Measurements from ENCODE around the gene NSUN6.
"Not testable (repeated sequence)": the region's sequence is repeated elsewhere in the genome, so short reads cannot be mapped to it uniquely, and the experiment has no call there.

Gene NSUN6

GRCh38 chr10:18635995-18636394 is 15.4 kb downstream of the NSUN6 start:
- H3K36me3 ChIP-seq (ENCODE audit: insufficient read depth, low read length): peaks cover 7% of the 10 kb centered on the region; the same call in 1 of the 2 replicates
- H3K4me1 ChIP-seq (ENCODE audit: insufficient read depth, low read length): no peaks in the 10 kb centered on the region
- H3K9me3 ChIP-seq (ENCODE audit: insufficient read depth, low read depth, low read length): no peaks in the 10 kb centered on the region
- no peak overlapping the region for H3K27ac ChIP-seq (ENCODE audit: low read depth, low read length)
- H3K27me3 ChIP-seq (ENCODE audit: insufficient read depth, low read length): no peaks in the 10 kb centered on the region
- H3K4me3 ChIP-seq (ENCODE audit: low read length): no peak overlapping the region
- 100% methylated on average over 2 of the region's 4 CpGs for WGBS
- no peak overlapping the region for H3K9ac ChIP-seq (ENCODE audit: low read depth, low read length)

- not testable (repeated sequence) for H3K9ac ChIP-seq (ENCODE audit: low read depth, low read length); H3K9me3 ChIP-seq (ENCODE audit: insufficient read depth, low read depth, low read length); H3K27me3 ChIP-seq (ENCODE audit: insufficient read depth, low read length); H3K4me1 ChIP-seq (ENCODE audit: insufficient read depth, low read length); H3K4me3 ChIP-seq (ENCODE audit: low read length); H3K36me3 ChIP-seq (ENCODE audit: insufficient read depth, low read length); H3K27ac ChIP-seq (ENCODE audit: low read depth, low read length)
- 90% methylated on average over 1 of the region's 3 CpGs for WGBS
Observed at GRCh38 chr10:18632500-18632899, 18.9 kb downstream of the NSUN6 start.

GRCh38 chr10:18627452-18628018 is 23.9 kb downstream of the NSUN6 start:
- H3K27me3 ChIP-seq (ENCODE audit: insufficient read depth, low read length); H3K36me3 ChIP-seq (ENCODE audit: insufficient read depth, low read length); H3K4me1 ChIP-seq (ENCODE audit: insufficient read depth, low read length); H3K9me3 ChIP-seq (ENCODE audit: insufficient read depth, low read depth, low read length): not testable (repeated sequence)
- peak overlapping the region; percentile 77; the same call in 1 of the 2 replicates for H3K27ac ChIP-seq (ENCODE audit: low read depth, low read length)
- WGBS: 2% methylated on average over 25 of the region's 25 CpGs
- H3K4me3 ChIP-seq (ENCODE audit: low read length): peak overlapping the region; percentile 74
- peak overlapping the region; percentile 95 for H3K9ac ChIP-seq (ENCODE audit: low read depth, low read length)

- Histone ChIP-seq H3K9ac (ENCODE audit: low read depth, low read length) (no peak overlapping the region), H3K36me3 (ENCODE audit: insufficient read depth, low read length) (peaks cover 9% of the 10 kb centered on the region), H3K27ac (ENCODE audit: low read depth, low read length) (no peak overlapping the region), H3K4me1 (ENCODE audit: insufficient read depth, low read length) (peaks cover 7% of the 10 kb centered on the region), H3K9me3 (ENCODE audit: insufficient read depth, low read depth, low read length) (no peaks in the 10 kb centered on the region), H3K27me3 (ENCODE audit: insufficient read depth, low read length) (no peaks in the 10 kb centered on the region), H3K4me3 (ENCODE audit: low read length) (no peak overlapping the region)
- WGBS: 96% methylated on average over 5 of the region's 5 CpGs
Observed at GRCh38 chr10:18625886-18626285, 25.5 kb downstream of the NSUN6 start.

- not testable (repeated sequence) for H3K4me3 ChIP-seq (ENCODE audit: low read length); H3K4me1 ChIP-seq (ENCODE audit: insufficient read depth, low read length); H3K27me3 ChIP-seq (ENCODE audit: insufficient read depth, low read length); H3K9ac ChIP-seq (ENCODE audit: low read depth, low read length); H3K9me3 ChIP-seq (ENCODE audit: insufficient read depth, low read depth, low read length); H3K27ac ChIP-seq (ENCODE audit: low read depth, low read length)
- WGBS: 62% methylated on average over 1 of the region's 1 CpG
- H3K36me3 ChIP-seq (ENCODE audit: insufficient read depth, low read length): peaks cover 15% of the 10 kb centered on the region
Observed at GRCh38 chr10:18623671-18624070, 27.7 kb downstream of the NSUN6 start.

- Histone ChIP-seq H3K4me1 (ENCODE audit: insufficient read depth, low read length) (no peaks in the 10 kb centered on the region), H3K27me3 (ENCODE audit: insufficient read depth, low read length) (no peaks in the 10 kb centered on the region), H3K9me3 (ENCODE audit: insufficient read depth, low read depth, low read length) (no peaks in the 10 kb centered on the region), H3K4me3 (ENCODE audit: low read length) (no peak overlapping the region), H3K36me3 (ENCODE audit: insufficient read depth, low read length) (peaks cover 27% of the 10 kb centered on the region), H3K9ac (ENCODE audit: low read depth, low read length) (no peak overlapping the region), H3K27ac (ENCODE audit: low read depth, low read length) (no peak overlapping the region)
Observed at GRCh38 chr10:18620856-18621255, 30.5 kb downstream of the NSUN6 start.

GRCh38 chr10:18619016-18619415 is 32.4 kb downstream of the NSUN6 start:
- WGBS: 96% methylated on average over 3 of the region's 3 CpGs

GRCh38 chr10:18616337-18616736 is 35.0 kb downstream of the NSUN6 start:
- Histone ChIP-seq H3K4me1 (ENCODE audit: insufficient read depth, low read length) (no peaks in the 10 kb centered on the region), H3K27ac (ENCODE audit: low read depth, low read length) (no peak overlapping the region), H3K4me3 (ENCODE audit: low read length) (no peak overlapping the region), H3K9me3 (ENCODE audit: insufficient read depth, low read depth, low read length) (no peaks in the 10 kb centered on the region), H3K9ac (ENCODE audit: low read depth, low read length) (no peak overlapping the region), H3K36me3 (ENCODE audit: insufficient read depth, low read length) (peaks cover 35% of the 10 kb centered on the region), H3K27me3 (ENCODE audit: insufficient read depth, low read length) (no peaks in the 10 kb centered on the region)
- WGBS: 90% methylated on average over 3 of the region's 3 CpGs

More at GRCh38 chr10:18619016-18619415, 32.4 kb downstream of the NSUN6 start:
- Histone ChIP-seq H3K4me3 (ENCODE audit: low read length) (no peak overlapping the region), H3K9ac (ENCODE audit: low read depth, low read length) (no peak overlapping the region), H3K27me3 (ENCODE audit: insufficient read depth, low read length) (no peaks in the 10 kb centered on the region), H3K9me3 (ENCODE audit: insufficient read depth, low read depth, low read length) (no peaks in the 10 kb centered on the region), H3K27ac (ENCODE audit: low read depth, low read length) (no peak overlapping the region), H3K36me3 (ENCODE audit: insufficient read depth, low read length) (peaks cover 33% of the 10 kb centered on the region), H3K4me1 (ENCODE audit: insufficient read depth, low read length) (no peaks in the 10 kb centered on the region)

GRCh38 chr10:18615618-18616017 is 35.8 kb downstream of the NSUN6 start:
- Histone ChIP-seq H3K9me3 (ENCODE audit: insufficient read depth, low read depth, low read length) (no peaks in the 10 kb centered on the region), H3K27ac (ENCODE audit: low read depth, low read length) (no peak overlapping the region), H3K27me3 (ENCODE audit: insufficient read depth, low read length) (no peaks in the 10 kb centered on the region), H3K4me3 (ENCODE audit: low read length) (no peak overlapping the region), H3K9ac (ENCODE audit: low read depth, low read length) (no peak overlapping the region), H3K36me3 (ENCODE audit: insufficient read depth, low read length) (peaks cover 28% of the 10 kb centered on the region), H3K4me1 (ENCODE audit: insufficient read depth, low read length) (no peaks in the 10 kb centered on the region; the same call in 1 of the 2 replicates)
- 92% methylated on average over 4 of the region's 4 CpGs for WGBS

- H3K36me3 ChIP-seq (ENCODE audit: insufficient read depth, low read length): peaks cover 18% of the 10 kb centered on the region; the same call in 1 of the 2 replicates
- no peak overlapping the region for H3K9ac ChIP-seq (ENCODE audit: low read depth, low read length)
- H3K27ac ChIP-seq (ENCODE audit: low read depth, low read length): no peak overlapping the region
- no peaks in the 10 kb centered on the region for H3K27me3 ChIP-seq (ENCODE audit: insufficient read depth, low read length)
- WGBS: 95% methylated on average over 3 of the region's 4 CpGs
- no peaks in the 10 kb centered on the region for H3K9me3 ChIP-seq (ENCODE audit: insufficient read depth, low read depth, low read length)
- H3K4me3 ChIP-seq (ENCODE audit: low read length): no peak overlapping the region
- peaks cover 3% of the 10 kb centered on the region; the same call in 1 of the 2 replicates for H3K4me1 ChIP-seq (ENCODE audit: insufficient read depth, low read length)
Observed at GRCh38 chr10:18611168-18611567, 40.2 kb downstream of the NSUN6 start.

GRCh38 chr10:18610517-18610916 is 40.9 kb downstream of the NSUN6 start:
- peaks cover 17% of the 10 kb centered on the region; the same call in 1 of the 2 replicates for H3K36me3 ChIP-seq (ENCODE audit: insufficient read depth, low read length)
- WGBS: 93% methylated on average over 3 of the region's 3 CpGs
- H3K27me3 ChIP-seq (ENCODE audit: insufficient read depth, low read length): no peaks in the 10 kb centered on the region
- H3K4me1 ChIP-seq (ENCODE audit: insufficient read depth, low read length): peaks cover 3% of the 10 kb centered on the region; the same call in 1 of the 2 replicates
- no peak overlapping the region for H3K4me3 ChIP-seq (ENCODE audit: low read length)
- peak overlapping the region; percentile 5; the same call in 1 of the 2 replicates for H3K27ac ChIP-seq (ENCODE audit: low read depth, low read length)
- peak overlapping the region; percentile 45; the same call in 1 of the 2 replicates for H3K9ac ChIP-seq (ENCODE audit: low read depth, low read length)
- H3K9me3 ChIP-seq (ENCODE audit: insufficient read depth, low read depth, low read length): no peaks in the 10 kb centered on the region

GRCh38 chr10:18608596-18608995 is 42.8 kb downstream of the NSUN6 start:
- Histone ChIP-seq H3K4me3 (ENCODE audit: low read length) (no peak overlapping the region), H3K36me3 (ENCODE audit: insufficient read depth, low read length) (0 out of 2 replicates have a peak, but pooled peaks cover 11% of the 10 kb centered on the region), H3K27me3 (ENCODE audit: insufficient read depth, low read length) (no peaks in the 10 kb centered on the region), H3K9ac (ENCODE audit: low read depth, low read length) (no peak overlapping the region), H3K27ac (ENCODE audit: low read depth, low read length) (no peak overlapping the region), H3K4me1 (ENCODE audit: insufficient read depth, low read length) (peaks cover 3% of the 10 kb centered on the region; the same call in 1 of the 2 replicates), H3K9me3 (ENCODE audit: insufficient read depth, low read depth, low read length) (no peaks in the 10 kb centered on the region)
- 100% methylated on average over 3 of the region's 6 CpGs for WGBS

All from HUES64 (cell line).